Limb (tissue), 2 donors: ENCODE data around the gene ENTPD2.

Source experiments
- DNase-seq, 2 donors: peaks; one replicate each; pipeline ENCODE4 v3.0.0-alpha.2; 2016; ENCODE audit errors: extremely low spot score in 2 of 2

ENTPD2 gene

DNA sequence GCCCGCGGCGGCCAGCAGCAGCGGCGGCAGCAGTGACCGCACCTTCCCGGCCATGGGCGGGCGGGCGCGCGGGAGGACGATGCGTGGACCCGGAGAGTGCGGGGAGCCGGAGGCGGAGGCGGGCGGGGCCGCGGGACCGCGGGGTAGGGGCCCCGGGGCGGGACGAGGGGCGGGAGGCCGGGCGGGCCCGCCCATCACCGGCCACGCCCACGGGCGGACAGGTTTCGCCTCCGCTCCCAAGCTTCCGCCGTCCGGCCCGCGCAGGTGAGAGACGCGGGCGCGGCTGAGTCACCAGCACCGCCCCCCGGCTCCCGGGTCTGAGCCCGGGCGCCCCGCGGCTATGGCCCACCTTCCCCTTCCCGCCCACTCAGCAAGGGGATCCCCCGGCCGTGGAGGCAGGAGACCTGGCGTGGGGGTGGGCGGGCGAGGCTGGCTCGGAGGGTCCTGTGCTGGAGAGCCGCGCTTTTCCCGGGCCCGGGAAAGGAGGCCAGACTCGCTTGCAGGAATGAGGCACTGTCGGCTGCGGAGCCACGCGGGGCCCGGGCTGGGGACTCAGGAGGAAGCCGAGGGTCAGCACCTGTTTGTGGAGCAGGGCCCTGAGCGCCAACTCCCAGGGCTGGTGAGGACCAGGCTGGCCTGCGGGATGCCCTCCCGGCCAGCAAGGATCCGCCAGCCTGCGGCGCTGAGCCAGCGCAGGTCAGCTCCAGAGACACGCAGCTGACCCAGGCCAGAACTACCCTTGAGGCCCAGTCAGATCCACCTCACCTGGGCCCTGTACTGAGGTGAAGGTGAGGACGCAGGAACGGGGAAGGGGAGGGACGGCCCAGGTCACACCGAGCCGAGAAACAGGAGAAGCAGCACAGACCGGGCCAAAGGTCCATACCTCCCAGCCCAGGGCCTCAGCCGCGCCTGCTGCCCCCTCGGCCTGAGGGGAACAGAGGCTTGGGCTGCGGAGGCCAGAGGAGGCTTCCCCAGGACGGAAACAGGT, at the start of gene ENTPD2:
ENTPD2 (minus strand) TSS at position 118 of the 988 bp plus-strand sequence; CDS start at position 54, 64 bp downstream.
- no peak for DNase-seq

DNA sequence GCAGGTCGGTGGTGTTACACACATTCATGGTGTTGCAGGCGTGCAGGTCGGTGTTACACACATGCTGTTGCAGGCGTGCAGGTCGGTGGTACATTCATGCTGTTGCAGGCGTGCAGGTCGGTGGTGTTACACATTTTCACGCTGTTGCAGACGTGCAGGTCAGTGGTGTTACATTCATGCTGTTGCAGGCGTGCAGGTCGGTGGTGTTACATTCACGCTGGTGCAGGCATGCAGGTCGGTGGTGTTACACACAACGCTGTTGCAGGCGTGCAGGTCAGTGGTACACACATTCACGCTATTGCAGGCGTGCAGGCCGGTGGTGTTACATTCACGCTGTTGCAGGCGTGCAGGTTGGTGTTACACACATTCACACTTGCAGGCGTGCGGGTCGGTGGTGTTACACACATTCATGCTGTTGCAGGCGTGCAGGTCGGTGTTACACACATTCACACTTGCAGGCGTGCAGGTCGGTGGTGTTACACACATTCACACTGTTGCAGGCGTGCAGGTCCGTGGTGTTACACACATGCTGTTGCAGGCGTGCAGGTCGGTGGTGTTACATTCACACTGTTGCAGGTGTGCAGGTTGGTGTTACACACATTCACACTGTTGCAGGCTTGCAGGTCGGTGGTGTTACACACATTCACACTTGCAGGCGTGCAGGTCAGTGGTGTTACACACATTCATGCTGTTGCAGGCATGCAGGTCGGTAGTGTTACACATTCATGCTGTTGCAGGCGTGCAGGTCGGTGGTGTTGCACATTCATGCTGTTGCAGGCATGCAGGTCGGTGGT, 49.5 kb upstream of the ENTPD2 start:
- no peak for DNase-seq

GRCh38 chr9:137099231-137099630, 45.4 kb upstream of the ENTPD2 start:
- DNase-seq: no peak

GRCh38 chr9:137097761-137098462, 44.1 kb upstream of the ENTPD2 start:
- DNase-seq: no peak

- DNase-seq: no peak
Measured at GRCh38 chr9:137096785-137097546, 43.1 kb upstream of the ENTPD2 start.

DNA sequence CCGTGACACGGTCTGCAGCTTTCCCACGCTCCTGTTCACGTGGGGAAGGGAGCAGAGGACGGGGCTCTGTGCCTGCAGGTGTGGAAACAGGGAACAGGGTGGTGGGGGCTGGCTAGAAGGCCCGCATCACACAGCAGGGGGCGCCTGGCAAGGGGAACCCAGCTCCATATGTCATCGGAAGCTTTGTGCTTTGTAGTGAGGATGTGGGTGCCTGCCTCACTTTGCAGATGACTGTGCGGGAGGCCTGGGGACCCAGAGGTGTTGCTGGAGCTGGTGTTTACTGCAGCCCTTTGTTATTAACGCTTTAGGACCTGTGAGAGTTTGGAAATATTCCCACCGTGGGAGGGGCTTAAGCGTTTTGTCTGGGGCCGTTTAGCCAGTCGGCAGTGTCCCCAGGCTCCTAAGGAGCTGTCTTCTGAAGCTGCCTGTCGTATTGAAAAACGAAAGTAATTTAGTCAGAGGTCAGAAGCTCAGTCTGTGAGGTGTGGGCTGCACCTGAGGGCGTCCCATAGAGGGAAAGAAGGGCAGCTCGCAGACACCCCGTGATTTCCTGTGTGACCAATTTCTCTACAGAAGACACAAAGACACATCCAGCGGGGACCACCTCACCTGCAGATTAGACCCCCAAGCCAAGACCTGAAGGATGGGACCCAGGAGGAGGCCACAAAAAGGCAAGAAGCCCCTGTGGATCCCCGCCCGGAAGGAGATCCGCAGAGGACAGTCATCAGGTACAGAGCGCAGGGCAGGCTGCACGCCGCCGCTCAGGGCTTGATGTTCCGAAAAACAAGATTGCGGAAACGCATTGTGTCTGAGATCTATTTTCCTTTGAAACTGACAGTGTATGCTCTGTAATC, 42.0 kb upstream of the ENTPD2 start:
- DNase-seq: no peak

DNA sequence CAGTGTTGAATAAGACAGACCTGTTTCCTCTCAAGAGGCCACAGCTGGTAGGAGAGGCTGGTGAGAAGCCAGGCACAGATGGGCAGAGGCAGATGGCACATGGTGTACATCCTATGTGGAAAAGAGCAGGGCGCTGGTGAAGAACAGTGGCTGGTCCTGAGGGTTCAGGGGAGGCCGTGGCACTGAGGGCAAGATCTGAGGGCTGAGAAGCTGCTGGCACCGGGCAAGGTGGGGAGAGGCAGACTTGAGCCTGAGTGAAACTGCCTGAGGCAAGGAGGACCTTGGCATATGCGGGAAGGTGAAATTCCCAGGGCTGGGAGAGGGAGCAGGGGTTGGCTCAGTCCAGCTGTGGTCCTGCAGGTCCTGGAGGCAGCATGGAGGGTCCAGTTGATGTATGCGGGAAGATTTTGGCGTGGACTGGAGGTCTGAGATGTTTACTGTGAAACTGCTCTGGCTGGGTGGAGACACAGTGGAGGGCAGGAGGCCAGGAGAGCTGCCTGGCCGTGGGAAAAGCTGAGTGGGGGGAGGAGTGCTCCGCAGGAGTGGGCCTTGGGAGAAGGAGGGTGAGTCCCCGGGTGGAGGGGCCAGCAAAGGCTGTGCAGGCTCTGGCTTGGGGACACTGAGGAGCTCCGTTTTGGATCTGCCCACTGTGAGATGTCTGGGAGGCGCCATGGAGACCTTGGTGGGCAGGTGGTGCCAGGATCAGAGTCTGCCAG, 35.5 kb upstream of the ENTPD2 start:
- no peak for DNase-seq

DNA sequence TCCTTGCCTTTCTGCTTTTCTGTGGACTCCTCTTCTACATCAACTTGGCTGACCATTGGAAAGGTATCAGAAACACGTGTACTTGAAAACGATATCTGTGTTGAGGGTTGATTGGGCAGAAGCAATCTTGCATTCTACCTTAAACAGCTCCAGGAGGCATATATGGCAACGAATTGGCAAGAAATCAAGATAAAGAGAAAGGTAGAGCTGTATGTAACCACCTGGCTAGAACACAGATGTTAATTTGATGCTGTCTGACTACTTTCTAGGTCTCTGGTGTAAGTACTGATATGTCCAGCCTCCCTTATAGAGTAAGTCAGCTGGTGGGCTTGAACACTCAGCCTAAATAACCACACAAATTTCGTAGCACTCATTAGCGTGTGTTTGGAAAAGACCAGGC, 34.3 kb upstream of the ENTPD2 start:
- no peak for DNase-seq

DNA sequence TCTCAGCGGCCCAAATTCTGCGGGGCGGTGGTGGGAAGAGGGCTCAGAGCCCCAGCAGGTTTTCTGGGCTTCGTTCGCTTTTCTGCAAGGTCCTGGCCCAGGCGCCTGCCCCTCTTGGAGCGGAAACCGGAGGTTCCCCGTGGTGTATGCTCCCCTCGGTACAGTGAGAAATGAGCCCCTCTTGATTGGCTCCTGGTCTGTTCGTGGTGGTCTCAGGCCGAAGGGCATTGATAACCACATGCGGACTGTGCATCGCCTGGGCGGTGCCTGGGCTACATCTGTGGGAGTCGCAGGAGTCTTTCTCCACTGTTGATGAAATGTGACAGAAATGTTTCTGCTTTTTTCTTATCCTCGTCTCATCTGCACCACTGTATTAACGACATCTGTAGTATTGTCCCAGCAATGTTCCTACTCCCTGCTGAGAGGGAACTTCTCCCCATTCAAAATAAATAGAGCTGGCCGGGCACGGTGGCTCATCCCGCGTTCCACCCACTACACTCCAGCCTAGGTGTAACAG, 33.6 kb upstream of the ENTPD2 start:
- no peak for DNase-seq

- peak; percentile 97 to 98 for DNase-seq
Measured at GRCh38 chr9:137086531-137087408, 32.9 kb upstream of the ENTPD2 start, which contains the start of gene MAN1B1. Gene MAN1B1, plus strand, starts transcription at chr9:137086985. Its CDS starts 15 bp downstream, at chr9:137087000.

DNA sequence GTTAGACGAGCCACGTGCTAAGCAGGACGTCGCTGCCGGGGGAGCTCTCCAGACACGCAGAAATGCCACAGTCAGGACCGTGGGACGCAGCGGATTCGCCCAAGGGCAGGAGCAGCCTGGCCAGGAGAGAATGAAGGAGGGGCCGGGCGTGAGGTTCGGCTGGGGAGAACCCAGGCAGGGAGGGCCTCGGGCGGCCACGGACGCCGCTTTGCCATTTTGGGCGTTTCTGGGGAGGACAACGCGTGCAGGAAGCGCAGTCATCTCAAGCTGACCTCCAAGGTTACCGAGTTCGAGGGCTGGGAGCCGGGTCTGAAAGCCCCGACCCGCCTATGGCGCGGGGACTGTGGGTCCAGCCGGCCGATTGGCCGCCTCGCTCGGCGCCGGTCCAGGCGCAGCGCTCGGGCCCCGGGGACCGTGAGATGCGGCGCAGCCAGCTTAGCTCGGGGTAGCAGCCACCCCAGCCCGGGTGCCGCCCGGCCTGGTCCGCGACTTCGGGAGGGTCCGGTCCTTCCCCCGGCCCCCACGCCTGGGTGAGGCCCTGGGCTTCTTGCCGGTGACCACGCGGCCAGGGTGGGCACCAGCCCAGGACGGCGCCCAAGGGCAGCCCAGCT, 32.2 kb upstream of the ENTPD2 start:
- DNase-seq: peak in 1 of 2 donors; percentile 56

DNA sequence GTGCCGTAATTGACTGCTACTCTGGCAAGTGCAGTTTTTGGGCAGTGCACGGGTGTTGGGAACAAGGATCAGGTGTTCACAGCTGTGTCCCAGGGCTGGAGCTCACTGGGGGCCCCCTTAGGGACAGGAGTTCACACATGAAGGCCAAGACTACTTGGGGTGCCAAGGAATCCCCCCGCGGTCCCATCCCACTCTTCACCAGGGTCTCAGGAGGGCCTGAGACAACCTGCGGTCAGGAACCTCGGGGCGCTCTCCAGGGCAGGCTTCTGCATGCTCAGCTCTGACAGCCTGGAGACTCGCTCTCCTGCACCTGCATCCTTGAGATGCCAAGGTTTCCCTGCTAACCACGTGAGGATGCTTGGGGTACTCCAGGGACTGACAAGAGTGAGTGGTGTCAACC, 30.7 kb upstream of the ENTPD2 start:
- no peak for DNase-seq

- DNase-seq: no peak
Measured at GRCh38 chr9:137083394-137084004, 29.6 kb upstream of the ENTPD2 start.

DNA sequence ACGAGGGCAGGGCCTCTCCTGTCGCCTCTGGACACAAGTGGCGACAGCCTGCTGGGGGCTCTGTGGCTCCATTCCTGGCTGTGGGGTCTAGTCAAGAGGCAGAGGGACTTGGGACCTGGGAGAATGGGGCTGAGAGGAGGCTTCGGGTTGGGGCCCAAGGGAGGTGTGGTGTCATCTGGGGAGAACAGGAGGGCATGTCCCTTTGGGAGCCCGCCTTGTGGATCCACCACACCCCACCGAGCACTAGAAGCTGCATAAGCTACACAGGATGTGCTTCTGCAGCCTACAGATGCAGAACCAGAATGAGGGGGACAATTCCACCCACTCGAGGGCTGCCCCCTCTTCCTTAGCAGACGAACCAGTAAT, 29.0 kb upstream of the ENTPD2 start:
- no peak for DNase-seq

DNA sequence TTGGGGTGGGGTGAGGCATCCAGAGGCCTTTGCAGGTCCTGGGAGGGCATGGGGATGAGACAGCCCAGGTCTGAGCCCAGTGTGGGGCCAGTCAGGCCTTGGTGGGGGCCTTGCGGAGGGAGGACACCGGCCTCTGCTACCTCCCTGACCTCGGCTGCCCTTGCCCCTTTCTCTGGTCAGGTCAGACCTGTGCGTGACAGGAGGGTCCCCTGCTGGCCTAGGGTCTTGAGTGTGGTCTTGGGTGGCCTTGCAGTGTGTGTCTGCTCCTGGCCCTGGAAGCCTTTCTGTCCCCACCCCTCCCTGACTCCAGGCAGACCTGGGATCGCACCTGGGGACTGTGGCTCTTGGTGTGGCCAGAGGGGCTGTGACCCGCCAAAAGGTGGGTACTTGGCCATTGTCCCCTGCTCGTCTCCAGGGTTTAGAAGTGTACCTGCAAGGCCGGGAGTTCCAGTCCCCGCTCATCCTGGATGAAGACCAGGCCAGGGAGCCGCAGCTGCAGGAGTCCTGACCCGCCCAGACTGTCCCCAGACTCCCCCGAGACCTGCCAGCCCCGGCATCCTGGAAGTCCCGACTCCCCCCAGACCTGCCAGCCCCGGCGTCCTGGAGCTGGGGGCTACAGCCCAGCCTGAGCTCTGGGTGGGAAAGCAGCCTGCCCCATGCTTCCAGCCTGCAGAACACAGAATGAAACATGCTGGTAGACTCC, 28.5 kb upstream of the ENTPD2 start:
- DNase-seq: no peak

DNA sequence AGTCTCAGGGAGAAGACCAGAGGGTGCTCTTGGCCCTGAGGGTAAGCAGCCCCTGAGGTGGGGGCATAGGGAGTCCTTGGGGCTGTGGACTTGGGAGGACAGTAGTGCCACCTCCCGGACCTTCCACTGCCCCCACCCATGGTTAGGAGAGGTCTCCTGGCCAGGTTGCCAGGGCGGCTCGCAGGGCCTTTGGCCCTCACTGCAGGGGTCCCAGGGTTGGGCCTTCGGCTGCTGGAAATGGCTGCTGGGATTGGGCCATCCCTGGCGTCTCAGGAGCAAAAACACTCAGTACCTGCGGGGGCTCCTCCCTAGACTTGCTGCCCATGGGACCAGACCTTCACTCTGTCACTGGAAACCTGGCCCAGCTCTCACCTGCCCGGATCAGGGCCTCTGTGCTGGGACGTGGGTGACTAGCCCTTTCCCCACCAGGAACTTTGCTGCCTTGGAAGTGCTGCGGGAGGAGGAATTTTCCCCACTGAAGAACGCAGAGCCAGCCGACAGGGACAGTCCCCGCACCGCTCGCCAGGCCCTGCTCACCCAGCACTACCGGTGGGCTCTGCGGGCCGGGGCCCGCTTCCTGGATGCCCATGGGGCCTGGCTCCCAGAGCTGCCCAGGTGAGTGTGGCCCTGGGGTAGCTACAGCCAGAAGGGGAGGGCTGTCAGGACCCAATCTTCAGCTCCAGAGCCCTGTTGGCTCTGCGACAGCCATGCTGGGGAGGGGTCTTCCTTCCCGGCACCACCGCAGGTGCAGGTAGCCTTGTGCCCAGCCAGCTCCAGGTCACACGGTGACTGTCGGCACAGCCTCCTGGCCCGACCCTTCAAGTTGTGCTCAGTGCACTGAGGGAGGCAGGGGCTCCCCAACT, 26.6 kb upstream of the ENTPD2 start:
- no peak for DNase-seq
